ENCODE results near the gene C1orf53. TPM values are rescaled to one million over a fixed set of nuclear protein-coding genes. Genes with fewer than 3 reads are reported as not detected.
A peak's percentile ranks its signal among the peaks of the same experiment; 100 is the strongest.

C1orf53 gene
- polyA plus RNA-seq, 3 donors = 1.5 to 8.3 (median 5.6) TPM

DNA sequence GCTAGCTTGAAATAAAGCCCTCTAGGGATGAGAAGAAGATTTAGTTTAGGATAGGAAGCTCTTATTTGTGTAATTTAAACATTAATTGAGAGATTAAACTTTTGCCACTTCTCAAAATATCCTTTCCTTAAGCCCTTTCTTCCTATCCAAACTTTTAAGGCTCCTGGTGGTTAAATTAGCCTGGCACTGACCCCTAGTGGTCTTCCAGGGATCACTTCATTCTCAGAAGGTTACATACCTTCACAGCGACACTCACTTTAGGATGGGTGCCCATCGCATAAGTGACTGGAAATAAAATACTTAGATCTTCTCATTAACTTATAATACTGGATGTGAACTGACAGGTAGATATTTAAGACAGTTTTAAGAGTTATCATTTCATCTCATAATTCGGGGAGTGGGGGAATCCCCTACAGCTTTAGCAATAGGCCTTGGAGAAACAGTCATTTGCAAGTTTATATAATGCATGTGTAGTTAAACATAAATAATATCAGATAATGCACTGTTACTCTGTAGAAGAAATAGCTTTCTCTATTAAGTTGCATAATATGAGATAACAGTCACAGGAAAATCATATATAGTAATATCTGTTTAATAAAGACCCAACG lies 22.2 kb downstream of the C1orf53 start:
- DNase-seq = peak in 2 of 3 donors; percentile 56
- no peak overlapping the region for H2AFZ ChIP-seq (ENCODE audit: insufficient read depth, low read depth, low read length, poor library complexity, severe bottlenecking)
- no peak overlapping the region for H3K4me2 ChIP-seq (replicated peaks; ENCODE audit: extremely low read depth, low read length, poor library complexity, severe bottlenecking)
- H3K9ac ChIP-seq (ENCODE audit: insufficient read depth, low read length, poor library complexity, severe bottlenecking) = no peak overlapping the region
- Mint-ChIP-seq H3K4me3 (no peak overlapping the region), H3K36me3 (peaks cover 7 to 12% of the 10 kb centered on the region in 2 donors), H3K27ac (no peak overlapping the region), H3K9me3 (peaks cover 0 to 19% (median 11%) of the 10 kb centered on the region in 7 donors), H3K27me3 (ENCODE audit: low read depth in 3 of 3) (peaks cover 74 to 81% (median 79%) of the 10 kb centered on the region in 3 donors), H3K4me1 (peaks cover 29% of the 10 kb centered on the region)
- H3K4me3 ChIP-seq (replicated peaks in 1 of 3; ENCODE audit: low read depth in 2 of 3, low read length in 3 of 3) = no peak overlapping the region
- H3K79me2 ChIP-seq (ENCODE audit: insufficient read depth, low read length) = no peaks in the 10 kb centered on the region
- H3K9me3 ChIP-seq (replicated peaks in 1 of 2; ENCODE audit: control insufficient read depth in 1 of 2, insufficient read depth in 1 of 2, low read length in 2 of 2) = peaks cover 0 to 18% of the 10 kb centered on the region in 2 donors
- H3K36me3 ChIP-seq (replicated peaks in 1 of 2; ENCODE audit: control insufficient read depth in 1 of 2, insufficient read depth in 2 of 2, low read length in 2 of 2) = no peaks in the 10 kb centered on the region
- peaks cover 80 to 89% of the 10 kb centered on the region in 2 donors for H3K27me3 ChIP-seq (ENCODE audit: control insufficient read depth in 2 of 2, insufficient read depth in 2 of 2, low read length in 2 of 2)
- no peaks in the 10 kb centered on the region for H4K20me1 ChIP-seq (ENCODE audit: insufficient read depth, low read length)
- no CpG with 5 or more reads among the region's 4 CpGs for WGBS (ENCODE audit: insufficient coverage)
- no peak overlapping the region for H3K27ac ChIP-seq (ENCODE audit: low read depth in 1 of 2, low read length in 2 of 2)
- H3K4me1 ChIP-seq (ENCODE audit: control insufficient read depth in 1 of 2, insufficient read depth in 2 of 2, low read length in 2 of 2) = peaks cover 8 to 21% of the 10 kb centered on the region in 2 donors
- TF ChIP-seq, protein P1, sequence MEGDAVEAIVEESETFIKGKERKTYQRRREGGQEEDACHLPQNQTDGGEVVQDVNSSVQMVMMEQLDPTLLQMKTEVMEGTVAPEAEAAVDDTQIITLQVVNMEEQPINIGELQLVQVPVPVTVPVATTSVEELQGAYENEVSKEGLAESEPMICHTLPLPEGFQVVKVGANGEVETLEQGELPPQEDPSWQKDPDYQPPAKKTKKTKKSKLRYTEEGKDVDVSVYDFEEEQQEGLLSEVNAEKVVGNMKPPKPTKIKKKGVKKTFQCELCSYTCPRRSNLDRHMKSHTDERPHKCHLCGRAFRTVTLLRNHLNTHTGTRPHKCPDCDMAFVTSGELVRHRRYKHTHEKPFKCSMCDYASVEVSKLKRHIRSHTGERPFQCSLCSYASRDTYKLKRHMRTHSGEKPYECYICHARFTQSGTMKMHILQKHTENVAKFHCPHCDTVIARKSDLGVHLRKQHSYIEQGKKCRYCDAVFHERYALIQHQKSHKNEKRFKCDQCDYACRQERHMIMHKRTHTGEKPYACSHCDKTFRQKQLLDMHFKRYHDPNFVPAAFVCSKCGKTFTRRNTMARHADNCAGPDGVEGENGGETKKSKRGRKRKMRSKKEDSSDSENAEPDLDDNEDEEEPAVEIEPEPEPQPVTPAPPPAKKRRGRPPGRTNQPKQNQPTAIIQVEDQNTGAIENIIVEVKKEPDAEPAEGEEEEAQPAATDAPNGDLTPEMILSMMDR (IDR thresholded peaks at IDR 0.05) = peak; percentile 84
- intact Hi-C loops (cut with micrococcal nuclease) = loop anchor here (5.0 kb wide), 1 partner anchor 402 kb away; no protein-coding TSS in a partner anchor

DNA sequence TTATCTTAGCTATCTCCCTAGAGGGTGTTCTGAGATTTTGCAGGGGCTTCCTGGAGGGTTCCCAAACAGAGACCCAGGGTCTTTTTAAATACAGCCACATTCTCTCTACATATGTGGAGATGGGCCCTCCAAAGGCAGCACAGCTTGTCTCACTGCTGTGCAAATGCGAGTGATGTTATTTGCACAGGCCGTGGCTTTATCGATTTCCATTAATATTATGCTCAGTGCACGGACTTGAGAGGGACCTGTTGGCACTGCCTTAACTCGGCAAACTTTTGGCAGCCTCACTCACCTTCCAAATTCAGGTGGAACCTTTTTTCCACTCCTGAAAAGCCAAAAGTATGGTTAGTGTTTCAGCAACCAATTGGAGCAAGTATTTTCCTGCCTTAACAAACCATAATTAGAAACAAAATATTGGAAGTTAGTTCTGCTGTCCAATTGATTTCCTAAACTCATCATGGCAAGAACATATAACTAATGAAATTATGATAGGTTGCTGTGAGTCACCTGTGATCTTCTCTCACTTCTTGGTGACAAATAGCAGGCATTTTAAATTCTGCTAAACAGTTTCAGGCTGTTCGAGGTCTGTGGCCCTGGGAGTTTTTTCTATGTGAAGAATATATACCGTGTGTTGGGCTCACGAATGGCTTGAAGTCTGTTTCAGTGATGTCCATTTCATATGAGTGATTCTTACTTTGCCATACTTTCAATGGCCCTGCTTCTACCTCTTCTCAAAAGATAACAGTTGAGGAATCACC lies 25.7 kb downstream of the C1orf53 start:
- H3K27me3 ChIP-seq (ENCODE audit: control insufficient read depth in 2 of 2, insufficient read depth in 2 of 2, low read length in 2 of 2) = peaks cover 71 to 82% of the 10 kb centered on the region in 2 donors

More for the DNA sequence above, 25.7 kb downstream of the C1orf53 start:
- Histone ChIP-seq H3K27ac (ENCODE audit: low read depth in 1 of 2, low read length in 2 of 2) (no peak overlapping the region), H3K36me3 (replicated peaks in 1 of 2; ENCODE audit: control insufficient read depth in 1 of 2, insufficient read depth in 2 of 2, low read length in 2 of 2) (no peaks in the 10 kb centered on the region), H3K4me3 (replicated peaks in 1 of 3; ENCODE audit: low read depth in 2 of 3, low read length in 3 of 3) (no peak overlapping the region), H2AFZ (ENCODE audit: insufficient read depth, low read depth, low read length, poor library complexity, severe bottlenecking) (no peak overlapping the region), H3K4me2 (replicated peaks; ENCODE audit: extremely low read depth, low read length, poor library complexity, severe bottlenecking) (no peak overlapping the region), H3K9me3 (replicated peaks in 1 of 2; ENCODE audit: control insufficient read depth in 1 of 2, insufficient read depth in 1 of 2, low read length in 2 of 2) (no peaks in the 10 kb centered on the region), H4K20me1 (ENCODE audit: insufficient read depth, low read length) (no peaks in the 10 kb centered on the region), H3K79me2 (ENCODE audit: insufficient read depth, low read length) (no peaks in the 10 kb centered on the region), H3K4me1 (ENCODE audit: control insufficient read depth in 1 of 2, insufficient read depth in 2 of 2, low read length in 2 of 2) (peaks cover 0 to 4% of the 10 kb centered on the region in 2 donors), H3K9ac (ENCODE audit: insufficient read depth, low read length, poor library complexity, severe bottlenecking) (no peak overlapping the region)
- 85% methylated on average over 5 of the region's 8 CpGs for WGBS (ENCODE audit: insufficient coverage)
- intact Hi-C loops (cut with micrococcal nuclease) = no loop called here
- Mint-ChIP-seq H3K9me3 (peaks cover 0 to 5% (median 0%) of the 10 kb centered on the region in 7 donors), H3K27me3 (ENCODE audit: low read depth in 3 of 3) (peaks cover 59 to 70% (median 65%) of the 10 kb centered on the region in 3 donors), H3K4me3 (peak overlapping the region in 1 of 2 donors; percentile 95), H3K36me3 (no peaks in the 10 kb centered on the region), H3K27ac (no peak overlapping the region), H3K4me1 (peaks cover 8% of the 10 kb centered on the region)
- DNase-seq = no peak
- TF ChIP-seq, protein P1 (IDR thresholded peaks at IDR 0.05) = no peak

Data from CD14-positive monocyte (primary cell).